Body of pancreas (tissue), 4 donors: Measurements from ENCODE around the gene SBK1. TPM values are rescaled to one million over a fixed set of nuclear protein-coding genes. Genes with fewer than 3 reads are reported as not detected.

Source experiments
- ATAC-seq: fragments of 150-250 bp; one replicate; pipeline ENCODE4 v1.9.1; 2016
- DNase-seq, 4 donors: peaks; one replicate each; pipeline ENCODE4 v3.0.0-alpha.2; 2019
- H3K27ac ChIP-seq, 4 donors: fragments of 200-600 bp; sonication (generic); 1 replicate in 3 of 4; 2 replicates in 1 of 4; pipeline versions ENCODE4 v1.5.1 to v1.6.1; 2016 to 2019; ENCODE audit warnings: mild to moderate bottlenecking in 1 of 4, mixed read lengths in 1 of 4, moderate library complexity in 1 of 4
- H3K27me3 ChIP-seq, 2 donors: fragments of 200-600 bp; sonication (generic); one replicate each; pipeline ENCODE4 v1.6.0; 2016; ENCODE audit warnings: mild to moderate bottlenecking in 1 of 2
- H3K36me3 ChIP-seq, 2 donors: fragments of 200-600 bp; sonication (generic); replicated peaks in 1 of 2; 2 replicates each; pipeline ENCODE4 v1.5.1; 2016; ENCODE audit warnings: low read depth in 2 of 2; ENCODE audit not compliant: insufficient read depth in 1 of 2
- H3K4me1 ChIP-seq: fragments of 200-600 bp; sonication (generic); one replicate; pipeline ENCODE4 v1.6.0; 2016
- H3K4me3 ChIP-seq, 2 donors: fragments of 200-600 bp; sonication (generic); 1 replicate in 1 of 2; 2 replicates in 1 of 2; pipeline ENCODE4 v1.5.1; 2016 to 2019
- H3K9me3 ChIP-seq, 3 donors: fragments of 200-600 bp; sonication (generic); 1 replicate in 2 of 3; 2 replicates in 1 of 3; pipeline ENCODE4 v1.5.1; 2016
- POLR2A ChIP-seq, 3 donors: fragments of 450-650 bp; IDR thresholded peaks; one replicate each; pipeline ENCODE4 v1.6.1; 2016; ENCODE audit warnings: antibody characterized with exemption in 3 of 3, mild to moderate bottlenecking in 2 of 3
- WGBS, 2 donors: methylation state at CpG; one replicate each; pipeline ENCODE4 v1.1.5; 2017; 5-methylcytosine and 5-hydroxymethylcytosine counted together
- intact Hi-C: fragments of 100-400 bp; cut with DNase I; formaldehyde crosslinking; loops from one replicate; pipeline ENCODE4 v1.15.1; 2023
- total RNA-seq, 2 donors: library from RNA; depleted of rRNA; stranded (reverse); fragments of >200 nt; gene quantifications; one replicate each; pipeline ENCODE4 v1.1.0, GENCODE V29; 2016
- TF ChIP-seq, protein P1 (sequence below), 7 experiments: fragments of 450-650 bp in 4 of 7; fragments of 200-600 bp in 3 of 7; sonication (generic) in 3 of 7; IDR thresholded peaks; one replicate each; pipeline ENCODE4 v1.5.1; 2016 to 2019; ENCODE audit warnings: antibody characterized with exemption in 7 of 7

SBK1 gene
- total RNA-seq, 2 donors from 2014 or later, result 1.3 to 2.6 TPM

DNA sequence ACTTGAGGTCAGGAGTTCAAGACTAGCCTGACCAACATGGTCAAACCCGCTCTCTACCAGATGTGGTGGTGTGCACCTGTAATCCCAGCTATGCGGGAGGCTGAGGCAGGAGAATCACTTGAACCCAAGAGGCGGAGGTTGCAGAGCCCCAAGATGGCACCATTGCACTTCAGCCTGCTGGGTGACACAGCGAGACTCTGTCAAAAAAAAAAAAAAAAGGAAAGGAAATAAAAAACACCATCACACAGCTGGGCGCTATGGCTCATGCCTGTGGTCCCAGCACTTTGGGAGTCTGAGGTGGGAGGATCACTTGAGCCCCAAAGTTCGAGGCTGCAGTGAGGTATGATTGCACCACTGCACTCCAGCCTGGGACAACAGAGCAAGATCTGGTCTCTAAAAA is 13.3 kb upstream of the SBK1 start:
- Histone ChIP-seq H3K4me3 (no peak overlapping the region), H3K27ac (no peak overlapping the region), H3K9me3 (no peaks in the 10 kb centered on the region), H3K27me3 (peaks cover 0 to 3% of the 10 kb centered on the region in 2 donors), H3K4me1 (peaks cover 8% of the 10 kb centered on the region), H3K36me3 (no peaks in the 10 kb centered on the region)
- WGBS, 2 donors, result 86 to 92% methylated on average over 6 of the region's 6 CpGs
- DNase-seq (no peak), ATAC-seq (no peak)
- intact Hi-C loops, result loop anchor here (5.0 kb wide), 1 partner anchor 38 kb away; no protein-coding TSS in a partner anchor
- TF ChIP-seq POLR2A (IDR thresholded peaks at IDR 0.05), result no peak
- TF ChIP-seq, protein P1, sequence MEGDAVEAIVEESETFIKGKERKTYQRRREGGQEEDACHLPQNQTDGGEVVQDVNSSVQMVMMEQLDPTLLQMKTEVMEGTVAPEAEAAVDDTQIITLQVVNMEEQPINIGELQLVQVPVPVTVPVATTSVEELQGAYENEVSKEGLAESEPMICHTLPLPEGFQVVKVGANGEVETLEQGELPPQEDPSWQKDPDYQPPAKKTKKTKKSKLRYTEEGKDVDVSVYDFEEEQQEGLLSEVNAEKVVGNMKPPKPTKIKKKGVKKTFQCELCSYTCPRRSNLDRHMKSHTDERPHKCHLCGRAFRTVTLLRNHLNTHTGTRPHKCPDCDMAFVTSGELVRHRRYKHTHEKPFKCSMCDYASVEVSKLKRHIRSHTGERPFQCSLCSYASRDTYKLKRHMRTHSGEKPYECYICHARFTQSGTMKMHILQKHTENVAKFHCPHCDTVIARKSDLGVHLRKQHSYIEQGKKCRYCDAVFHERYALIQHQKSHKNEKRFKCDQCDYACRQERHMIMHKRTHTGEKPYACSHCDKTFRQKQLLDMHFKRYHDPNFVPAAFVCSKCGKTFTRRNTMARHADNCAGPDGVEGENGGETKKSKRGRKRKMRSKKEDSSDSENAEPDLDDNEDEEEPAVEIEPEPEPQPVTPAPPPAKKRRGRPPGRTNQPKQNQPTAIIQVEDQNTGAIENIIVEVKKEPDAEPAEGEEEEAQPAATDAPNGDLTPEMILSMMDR (IDR thresholded peaks at IDR 0.05), result no peak

DNA sequence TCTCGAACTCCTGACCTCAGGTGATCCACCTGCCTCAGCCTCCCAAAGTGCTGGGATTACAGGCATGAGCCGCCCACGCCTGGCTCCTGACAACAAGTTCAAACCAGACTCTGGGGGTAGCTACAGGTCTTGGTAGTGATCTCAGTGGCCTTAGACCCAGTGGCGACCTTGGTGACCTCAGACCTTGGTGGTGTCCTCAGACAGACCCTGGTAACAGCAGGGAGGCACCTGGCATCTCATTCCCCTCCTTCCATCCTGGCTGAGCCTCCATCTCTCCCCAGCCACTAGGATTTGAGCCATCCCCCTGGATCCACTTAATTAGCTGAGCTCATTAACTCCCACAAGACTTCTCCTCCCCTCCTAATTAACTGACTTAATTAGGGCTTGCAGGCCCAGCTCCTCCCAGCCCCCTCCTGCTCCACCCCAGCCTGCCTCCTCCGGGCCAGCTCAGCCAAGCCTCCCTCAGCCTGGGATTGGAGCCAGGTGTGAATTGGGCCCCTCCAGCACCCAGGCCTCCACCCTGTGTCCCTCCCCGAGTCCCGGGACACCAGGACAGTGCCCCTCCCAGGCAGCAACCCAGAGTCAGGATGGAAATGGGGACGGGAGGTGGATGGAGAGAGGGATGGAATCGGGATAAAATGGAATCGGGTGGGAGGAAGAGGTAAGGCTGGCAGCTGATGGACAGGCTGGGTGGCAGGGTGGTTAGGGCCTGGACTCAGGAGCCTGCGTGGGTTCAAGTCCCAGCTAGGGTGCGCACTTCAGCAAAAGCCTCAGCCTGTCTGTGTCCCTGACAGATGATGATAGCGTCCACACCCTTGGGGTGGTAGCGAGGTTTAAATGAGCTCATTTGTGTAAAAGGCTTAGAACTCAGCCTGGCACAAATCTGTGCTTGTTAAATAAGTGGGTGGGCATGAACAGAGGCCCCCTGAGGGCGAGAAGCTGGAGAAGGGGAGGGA is 11.2 kb upstream of the SBK1 start:
- DNase-seq (no peak), ATAC-seq (no peak)
- 54 to 57% methylated on average over 12 to 15 of the region's 15 CpGs for WGBS, 2 donors
- no peak overlapping the region for H3K27ac ChIP-seq
- no peaks in the 10 kb centered on the region for H3K36me3 ChIP-seq
- no peaks in the 10 kb centered on the region for H3K9me3 ChIP-seq
- H3K4me1 ChIP-seq, result peaks cover 8% of the 10 kb centered on the region
- no peak overlapping the region for H3K4me3 ChIP-seq
- TF ChIP-seq POLR2A (IDR thresholded peaks at IDR 0.05), result no peak
- TF ChIP-seq, protein P1 (IDR thresholded peaks at IDR 0.05), result no peak
- intact Hi-C loops, result no loop called here
- peaks cover 0 to 2% of the 10 kb centered on the region in 2 donors for H3K27me3 ChIP-seq

DNA sequence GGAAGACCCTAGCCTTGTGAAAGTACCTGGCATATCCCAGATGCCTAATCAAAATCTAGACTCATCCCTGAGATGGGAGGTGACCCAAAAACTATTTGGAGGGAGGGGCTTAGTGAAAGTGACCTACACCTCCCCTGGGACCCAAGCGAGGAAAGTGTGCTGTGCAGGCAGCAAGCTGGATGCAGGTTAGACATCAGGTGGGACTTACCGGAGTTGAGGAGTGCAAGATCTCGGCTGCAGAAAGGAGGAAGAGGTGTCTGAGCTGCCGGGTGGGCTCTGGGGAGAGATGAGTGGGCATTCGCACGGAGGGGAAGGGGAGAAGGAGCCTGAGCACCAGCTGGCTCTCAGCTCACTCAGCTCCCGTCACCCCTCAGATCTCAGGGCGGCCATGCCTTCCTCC is 10.3 kb upstream of the SBK1 start:
- TF ChIP-seq POLR2A (IDR thresholded peaks at IDR 0.05), result no peak
- TF ChIP-seq, protein P1 (IDR thresholded peaks at IDR 0.05), result no peak
- H3K36me3 ChIP-seq, result no peaks in the 10 kb centered on the region
- H3K27ac ChIP-seq, result no peak overlapping the region
- 76 to 82% methylated on average over 8 of the region's 8 CpGs for WGBS, 2 donors
- H3K9me3 ChIP-seq, result no peaks in the 10 kb centered on the region
- DNase-seq (no peak), ATAC-seq (no peak)
- peaks cover 8% of the 10 kb centered on the region for H3K4me1 ChIP-seq
- intact Hi-C loops, result no loop called here
- H3K27me3 ChIP-seq, result no peaks in the 10 kb centered on the region
- H3K4me3 ChIP-seq, result no peak overlapping the region

DNA sequence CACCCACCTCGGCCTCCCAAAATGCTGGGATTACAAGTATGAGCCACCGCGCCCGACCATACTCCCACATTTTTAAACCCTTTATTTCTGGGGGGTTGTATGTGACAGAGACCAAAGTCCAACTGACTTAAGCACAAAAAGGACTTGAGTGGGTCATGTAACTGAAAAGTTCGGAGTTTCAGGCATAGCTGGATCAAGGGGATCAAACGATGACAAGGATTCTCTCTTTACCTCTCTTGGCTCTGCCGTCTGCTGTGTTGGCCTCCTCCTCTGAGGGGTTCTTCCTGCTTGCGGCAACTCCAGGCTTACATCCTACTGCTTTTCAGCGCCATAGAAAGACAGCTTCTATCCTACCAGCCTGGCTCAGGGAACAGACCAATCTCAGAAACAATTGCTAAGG is 9.2 kb upstream of the SBK1 start:
- H3K4me3 ChIP-seq, result no peak overlapping the region
- no peak for TF ChIP-seq POLR2A (IDR thresholded peaks at IDR 0.05)
- TF ChIP-seq, protein P1 (IDR thresholded peaks at IDR 0.05), result no peak
- 84 to 91% methylated on average over 9 of the region's 9 CpGs for WGBS, 2 donors
- H3K9me3 ChIP-seq, result no peaks in the 10 kb centered on the region
- peaks cover 1% of the 10 kb centered on the region for H3K4me1 ChIP-seq
- H3K27me3 ChIP-seq, result no peaks in the 10 kb centered on the region
- intact Hi-C loops, result no loop called here
- no peaks in the 10 kb centered on the region for H3K36me3 ChIP-seq
- H3K27ac ChIP-seq, result no peak overlapping the region
- DNase-seq (no peak), ATAC-seq (no peak)
